ENCODE data around the gene SNCAIP. TPM values are rescaled to one million over a fixed set of nuclear protein-coding genes. Genes with fewer than 3 reads are reported as not detected.
A peak's percentile ranks its signal among the peaks of the same experiment; 100 is the strongest.

Gene SNCAIP
- total RNA-seq, 1 donor from 2014 or later: 4.2 TPM

DNA sequence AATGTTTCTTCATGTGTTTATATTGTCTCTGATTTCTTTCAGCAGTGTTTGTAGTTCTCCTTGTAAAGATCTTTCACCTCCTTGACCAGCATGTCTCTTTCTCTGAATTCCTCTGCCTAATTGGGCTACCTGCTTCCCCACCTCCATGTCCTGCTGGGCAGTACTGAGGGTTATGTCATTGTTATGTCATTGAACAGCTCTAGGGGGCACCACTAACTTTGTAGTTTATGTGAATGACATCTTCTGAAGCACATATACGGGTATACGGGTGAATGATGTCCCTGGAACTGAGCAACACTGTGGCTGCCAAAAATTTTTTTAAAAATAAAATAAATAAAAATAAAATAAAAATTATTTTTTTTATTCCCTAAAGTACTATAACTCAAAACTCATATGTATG, 16.9 kb upstream of the SNCAIP start:
- no peak overlapping the region for H3K4me3 Mint-ChIP-seq (ENCODE audit: unreplicated experiment)
- no peak overlapping the region for H3K27ac Mint-ChIP-seq (ENCODE audit: unreplicated experiment)
- H3K27me3 Mint-ChIP-seq (ENCODE audit: unreplicated experiment): peaks cover 10% of the 10 kb centered on the region
- TF ChIP-seq, protein P1, sequence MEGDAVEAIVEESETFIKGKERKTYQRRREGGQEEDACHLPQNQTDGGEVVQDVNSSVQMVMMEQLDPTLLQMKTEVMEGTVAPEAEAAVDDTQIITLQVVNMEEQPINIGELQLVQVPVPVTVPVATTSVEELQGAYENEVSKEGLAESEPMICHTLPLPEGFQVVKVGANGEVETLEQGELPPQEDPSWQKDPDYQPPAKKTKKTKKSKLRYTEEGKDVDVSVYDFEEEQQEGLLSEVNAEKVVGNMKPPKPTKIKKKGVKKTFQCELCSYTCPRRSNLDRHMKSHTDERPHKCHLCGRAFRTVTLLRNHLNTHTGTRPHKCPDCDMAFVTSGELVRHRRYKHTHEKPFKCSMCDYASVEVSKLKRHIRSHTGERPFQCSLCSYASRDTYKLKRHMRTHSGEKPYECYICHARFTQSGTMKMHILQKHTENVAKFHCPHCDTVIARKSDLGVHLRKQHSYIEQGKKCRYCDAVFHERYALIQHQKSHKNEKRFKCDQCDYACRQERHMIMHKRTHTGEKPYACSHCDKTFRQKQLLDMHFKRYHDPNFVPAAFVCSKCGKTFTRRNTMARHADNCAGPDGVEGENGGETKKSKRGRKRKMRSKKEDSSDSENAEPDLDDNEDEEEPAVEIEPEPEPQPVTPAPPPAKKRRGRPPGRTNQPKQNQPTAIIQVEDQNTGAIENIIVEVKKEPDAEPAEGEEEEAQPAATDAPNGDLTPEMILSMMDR (IDR thresholded peaks at IDR 0.05): peak; percentile 28
- no peaks in the 10 kb centered on the region for H3K9me3 Mint-ChIP-seq (ENCODE audit: unreplicated experiment)
- peaks cover 15% of the 10 kb centered on the region for H3K4me1 Mint-ChIP-seq (ENCODE audit: unreplicated experiment)
- no peaks in the 10 kb centered on the region for H3K36me3 Mint-ChIP-seq (ENCODE audit: unreplicated experiment)
- no peak for DNase-seq (ENCODE audit: extremely low spot score, unreplicated experiment)

DNA sequence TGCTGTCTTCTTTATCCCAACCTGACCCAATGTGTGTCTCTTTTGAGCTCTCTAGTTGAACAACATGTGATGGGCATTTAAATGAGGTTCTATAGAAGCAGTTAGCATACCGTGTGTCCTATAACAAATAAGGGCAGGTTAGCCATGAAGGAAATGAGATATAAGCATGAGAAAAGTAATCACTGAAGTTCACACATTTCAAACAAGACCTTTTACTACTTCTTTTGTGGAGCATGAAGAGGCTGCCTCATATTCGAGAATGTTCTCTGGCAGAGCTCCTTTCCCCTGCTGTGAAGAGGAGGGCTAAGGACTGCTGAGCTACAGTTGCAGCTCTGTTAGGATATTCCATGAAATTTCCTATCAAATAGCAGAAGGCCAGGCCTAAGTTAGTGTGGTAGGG, 15.2 kb upstream of the SNCAIP start:
- TF ChIP-seq, protein P1 (IDR thresholded peaks at IDR 0.05): no peak
- Mint-ChIP-seq H3K27me3 (ENCODE audit: unreplicated experiment) (peaks cover 21% of the 10 kb centered on the region), H3K4me1 (ENCODE audit: unreplicated experiment) (peaks cover 8% of the 10 kb centered on the region), H3K27ac (ENCODE audit: unreplicated experiment) (no peak overlapping the region), H3K36me3 (ENCODE audit: unreplicated experiment) (no peaks in the 10 kb centered on the region), H3K9me3 (ENCODE audit: unreplicated experiment) (no peaks in the 10 kb centered on the region), H3K4me3 (ENCODE audit: unreplicated experiment) (no peak overlapping the region)
- no peak for DNase-seq (ENCODE audit: extremely low spot score, unreplicated experiment)

DNA sequence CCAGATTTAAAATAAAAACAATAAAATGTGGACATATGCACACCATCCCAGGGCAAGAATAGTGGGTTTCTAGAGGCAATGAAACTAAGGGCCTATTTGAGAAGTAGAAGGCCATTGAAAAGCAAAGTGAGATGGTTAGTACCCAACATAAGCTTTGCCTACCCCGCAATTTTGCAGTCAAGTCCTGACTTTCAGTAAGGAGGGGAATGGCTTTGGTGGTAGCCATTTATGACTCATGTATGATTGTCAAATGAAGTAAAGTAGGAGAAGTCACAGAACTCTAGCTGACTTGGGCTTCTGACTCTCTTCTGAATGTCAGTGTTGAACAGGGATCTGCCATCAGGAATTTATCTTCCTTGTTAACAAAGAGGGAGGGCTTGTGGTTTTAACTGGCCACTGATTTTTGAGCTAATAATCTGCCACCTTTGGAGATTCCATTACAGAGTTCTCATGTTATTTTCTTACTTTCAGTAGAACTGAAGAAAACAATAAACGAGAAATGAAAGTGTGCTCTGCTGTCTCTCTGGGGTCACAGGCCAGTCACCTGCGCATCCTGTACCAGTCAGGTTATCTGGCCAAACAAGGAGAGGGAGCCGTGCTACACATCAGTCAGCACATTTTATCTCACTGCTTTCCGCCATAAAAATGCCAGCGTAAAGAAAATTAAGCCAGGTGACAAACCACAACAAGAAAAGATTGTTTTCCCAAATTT, 14.3 kb upstream of the SNCAIP start:
- DNase-seq (ENCODE audit: extremely low spot score, unreplicated experiment): no peak
- peaks cover 27% of the 10 kb centered on the region for H3K27me3 Mint-ChIP-seq (ENCODE audit: unreplicated experiment)
- no peaks in the 10 kb centered on the region for H3K9me3 Mint-ChIP-seq (ENCODE audit: unreplicated experiment)
- TF ChIP-seq, protein P1 (IDR thresholded peaks at IDR 0.05): no peak
- no peaks in the 10 kb centered on the region for H3K4me1 Mint-ChIP-seq (ENCODE audit: unreplicated experiment)
- H3K36me3 Mint-ChIP-seq (ENCODE audit: unreplicated experiment): no peaks in the 10 kb centered on the region
- H3K27ac Mint-ChIP-seq (ENCODE audit: unreplicated experiment): no peak overlapping the region
- H3K4me3 Mint-ChIP-seq (ENCODE audit: unreplicated experiment): no peak overlapping the region

DNA sequence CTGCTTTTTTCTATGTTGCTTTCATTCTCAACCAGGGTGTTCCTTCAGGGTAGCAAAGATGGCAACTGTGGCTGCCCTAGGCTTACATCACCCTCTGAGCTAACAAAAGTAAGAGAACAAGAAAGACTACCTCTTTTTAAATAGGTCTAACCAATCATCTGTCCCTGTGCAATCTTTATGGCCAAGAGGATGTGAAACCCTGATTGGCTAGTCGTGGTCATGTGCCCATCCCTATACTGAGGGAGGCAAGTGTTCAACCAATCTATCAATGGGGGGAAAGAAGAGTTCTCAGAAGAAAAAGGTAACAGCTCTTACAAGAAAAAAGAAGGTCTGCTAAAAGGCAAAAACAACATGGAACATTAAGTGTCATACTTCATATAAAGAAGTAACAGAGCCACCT, 11.7 kb upstream of the SNCAIP start:
- Mint-ChIP-seq H3K36me3 (ENCODE audit: unreplicated experiment) (no peaks in the 10 kb centered on the region), H3K27ac (ENCODE audit: unreplicated experiment) (no peak overlapping the region), H3K9me3 (ENCODE audit: unreplicated experiment) (no peaks in the 10 kb centered on the region), H3K27me3 (ENCODE audit: unreplicated experiment) (peaks cover 29% of the 10 kb centered on the region), H3K4me3 (ENCODE audit: unreplicated experiment) (no peak overlapping the region), H3K4me1 (ENCODE audit: unreplicated experiment) (no peaks in the 10 kb centered on the region)
- DNase-seq (ENCODE audit: extremely low spot score, unreplicated experiment): no peak
- TF ChIP-seq, protein P1 (IDR thresholded peaks at IDR 0.05): no peak

DNA sequence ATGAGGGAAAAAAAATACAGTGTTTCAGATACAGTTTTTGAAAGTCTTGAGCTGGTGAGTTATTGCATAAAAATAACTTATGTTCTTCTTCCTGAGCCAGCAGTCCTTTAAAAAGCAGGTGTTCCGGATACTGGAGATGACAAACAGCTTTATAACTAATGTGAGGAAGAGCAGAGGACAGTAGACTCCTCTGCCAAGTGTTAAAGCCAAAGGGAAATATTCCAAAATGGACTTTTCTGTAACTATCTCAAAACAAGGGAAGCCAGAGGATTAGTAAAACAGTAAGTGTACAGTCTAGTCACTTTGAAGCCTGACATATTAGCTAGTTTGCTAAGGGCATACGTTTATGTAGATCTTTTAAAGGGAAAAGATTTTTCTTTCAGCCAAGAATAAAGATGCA, 11.0 kb upstream of the SNCAIP start:
- H3K4me3 Mint-ChIP-seq (ENCODE audit: unreplicated experiment): no peak overlapping the region

More for the DNA sequence above, 11.0 kb upstream of the SNCAIP start:
- Mint-ChIP-seq H3K27ac (ENCODE audit: unreplicated experiment) (no peak overlapping the region), H3K4me1 (ENCODE audit: unreplicated experiment) (no peaks in the 10 kb centered on the region), H3K36me3 (ENCODE audit: unreplicated experiment) (no peaks in the 10 kb centered on the region), H3K9me3 (ENCODE audit: unreplicated experiment) (no peaks in the 10 kb centered on the region), H3K27me3 (ENCODE audit: unreplicated experiment) (peaks cover 29% of the 10 kb centered on the region)
- TF ChIP-seq, protein P1 (IDR thresholded peaks at IDR 0.05): no peak
- no peak for DNase-seq (ENCODE audit: extremely low spot score, unreplicated experiment)
